Esophagus mucosa (tissue), 1 donor: Measurements from ENCODE around the gene MEIOC. TPM values are rescaled to one million over a fixed set of nuclear protein-coding genes. Genes with fewer than 3 reads are reported as not detected.

Source experiments
- ATAC-seq: fragments of 200-7000 bp; cut with Tn5 transposase; one replicate; pipeline ENCODE4 v1.9.1; 2020
- total RNA-seq: library from RNA; stranded (reverse); gene quantifications from one replicate; pipeline ENCODE4 v1.2.4, GENCODE V29; 2023
- donor health status: DM: yes; HTN: yes; CAD: no.

MEIOC gene
- total RNA-seq, 1 donor from 2014 or later = not detected

GRCh38 chr17:44719444-44719843, 63.2 kb downstream of the MEIOC start:
- ATAC-seq = no peak

- no peak for ATAC-seq
These were observed 66.0 kb downstream of the MEIOC start for GRCh38 chr17:44722254-44722653.

Other genes starting within 250 kb of the MEIOC start
- 24.7 TPM for gene GPATCH8, start 153.1 kb upstream of the MEIOC start, total RNA-seq
- 0.60 TPM for gene FZD2, start 99.0 kb upstream of the MEIOC start, total RNA-seq
- gene CCDC43, start 33.3 kb downstream of the MEIOC start, total RNA-seq = 19.0 TPM
- 3.9 TPM for gene DBF4B, start 52.2 kb downstream of the MEIOC start, total RNA-seq
- 0.96 TPM for gene ADAM11, start 102.5 kb downstream of the MEIOC start, total RNA-seq
- gene GJC1, start 173.8 kb downstream of the MEIOC start, total RNA-seq = 1.4 TPM
- 3.4 TPM for gene HIGD1B, start 191.4 kb downstream of the MEIOC start, total RNA-seq
- 92.3 TPM for gene EFTUD2, start 243.0 kb downstream of the MEIOC start, total RNA-seq